Suprapubic skin (tissue), 4 donors: ENCODE measurements around the gene SLC40A1. TPM values are rescaled to one million over a fixed set of nuclear protein-coding genes. Genes with fewer than 3 reads are reported as not detected.

ENCODE experiments used
- DNase-seq, 2 donors: peaks; one replicate each; pipeline ENCODE4 v3.0.0-alpha.2; 2019; ENCODE audit warnings: low spot score in 2 of 2
- H3K27ac ChIP-seq: fragments of 200-600 bp; sonication (generic); one replicate; pipeline ENCODE4 v1.5.1; 2019
- H3K27me3 ChIP-seq: fragments of 200-600 bp; sonication (generic); one replicate; pipeline ENCODE4 v1.5.1; 2019
- H3K36me3 ChIP-seq: fragments of 200-600 bp; sonication (generic); one replicate; pipeline ENCODE4 v1.5.1; 2019
- H3K4me1 ChIP-seq: fragments of 200-600 bp; sonication (generic); one replicate; pipeline ENCODE4 v1.5.1; 2019
- H3K4me3 ChIP-seq: fragments of 200-600 bp; sonication (generic); one replicate; pipeline ENCODE4 v1.5.1; 2019; ENCODE audit warnings: mild to moderate bottlenecking
- H3K9me3 ChIP-seq: fragments of 200-600 bp; sonication (generic); one replicate; pipeline ENCODE4 v1.5.1; 2019
- CTCF ChIP-seq, 2 donors: fragments of 200-600 bp in 1 of 2; fragments of 450-650 bp in 1 of 2; sonication (generic) in 1 of 2; IDR thresholded peaks; one replicate each; pipeline ENCODE4 v1.5.1; 2016 to 2019; ENCODE audit warnings: antibody characterized with exemption in 2 of 2, mild to moderate bottlenecking in 1 of 2, moderate library complexity in 1 of 2
- EP300 ChIP-seq: sonication (generic); formaldehyde crosslinking; IDR thresholded peaks from one replicate; pipeline ENCODE4 v1.6.1; 2017; ENCODE audit warnings: antibody characterized with exemption
- POLR2A ChIP-seq, 2 donors: fragments of 450-650 bp; IDR thresholded peaks; one replicate each; pipeline ENCODE4 v1.6.1; 2017; ENCODE audit warnings: antibody characterized with exemption in 2 of 2, mild to moderate bottlenecking in 2 of 2, moderate library complexity in 2 of 2
- POLR2AphosphoS5 ChIP-seq, 3 donors: sonication (generic); formaldehyde crosslinking; IDR thresholded peaks; one replicate each; pipeline ENCODE4 v1.6.1; 2017; ENCODE audit warnings: antibody characterized with exemption in 3 of 3
- WGBS: methylation state at CpG from one replicate; pipeline ENCODE4 v1.1.5; 2018; 5-methylcytosine and 5-hydroxymethylcytosine counted together
- total RNA-seq, 4 donors: library from RNA; depleted of rRNA; stranded (reverse); fragments of >200 nt; gene quantifications; one replicate each; pipeline ENCODE4 v1.1.0, GENCODE V29; 2016

The SLC40A1 gene
- total RNA-seq, 4 donors from 2014 or later: 17.2 to 33.6 (median 19.6) TPM

GRCh38 chr2:189521699-189522434 is 58.7 kb downstream of the SLC40A1 start:
- Histone ChIP-seq H3K27ac (peak overlapping the region; percentile 34), H3K4me1 (peaks cover 13% of the 10 kb centered on the region), H3K9me3 (no peaks in the 10 kb centered on the region), H3K27me3 (no peaks in the 10 kb centered on the region), H3K36me3 (no peaks in the 10 kb centered on the region), H3K4me3 (no peak overlapping the region)
- no peak for TF ChIP-seq CTCF (IDR thresholded peaks at IDR 0.05)
- TF ChIP-seq EP300: no peak
- TF ChIP-seq POLR2AphosphoS5 (IDR thresholded peaks at IDR 0.05): no peak
- no peak for TF ChIP-seq POLR2A (IDR thresholded peaks at IDR 0.05)
- DNase-seq: no peak
- WGBS: 95% methylated on average over 2 of the region's 2 CpGs

- Histone ChIP-seq H3K9me3 (no peaks in the 10 kb centered on the region), H3K27ac (no peak overlapping the region), H3K4me1 (peaks cover 13% of the 10 kb centered on the region), H3K4me3 (no peak overlapping the region), H3K36me3 (no peaks in the 10 kb centered on the region), H3K27me3 (no peaks in the 10 kb centered on the region)
- 75% methylated on average over 6 of the region's 6 CpGs for WGBS
- DNase-seq: no peak
- TF ChIP-seq POLR2AphosphoS5 (IDR thresholded peaks at IDR 0.05): no peak
- TF ChIP-seq CTCF (IDR thresholded peaks at IDR 0.05): no peak
- TF ChIP-seq EP300: no peak
- no peak for TF ChIP-seq POLR2A (IDR thresholded peaks at IDR 0.05)
Observed at GRCh38 chr2:189519631-189520387, 60.8 kb downstream of the SLC40A1 start.

- Histone ChIP-seq H3K27ac (no peak overlapping the region), H3K9me3 (no peaks in the 10 kb centered on the region), H3K36me3 (no peaks in the 10 kb centered on the region), H3K4me3 (no peak overlapping the region), H3K27me3 (no peaks in the 10 kb centered on the region), H3K4me1 (peaks cover 13% of the 10 kb centered on the region)
- WGBS: 88% methylated on average over 6 of the region's 6 CpGs
- TF ChIP-seq EP300 (no peak), POLR2A (IDR thresholded peaks at IDR 0.05) (no peak), POLR2AphosphoS5 (IDR thresholded peaks at IDR 0.05) (no peak), CTCF (IDR thresholded peaks at IDR 0.05) (no peak)
- DNase-seq: no peak
Observed at GRCh38 chr2:189517847-189518535, 62.6 kb downstream of the SLC40A1 start.

GRCh38 chr2:189516546-189516945 is 64.0 kb downstream of the SLC40A1 start:
- Histone ChIP-seq H3K4me3 (no peak overlapping the region), H3K36me3 (no peaks in the 10 kb centered on the region), H3K27ac (no peak overlapping the region), H3K4me1 (peaks cover 5% of the 10 kb centered on the region), H3K27me3 (no peaks in the 10 kb centered on the region), H3K9me3 (no peaks in the 10 kb centered on the region)
- no peak for TF ChIP-seq POLR2AphosphoS5 (IDR thresholded peaks at IDR 0.05)
- no peak for TF ChIP-seq CTCF (IDR thresholded peaks at IDR 0.05)
- TF ChIP-seq POLR2A (IDR thresholded peaks at IDR 0.05): no peak
- no peak for TF ChIP-seq EP300
- 76% methylated on average over 3 of the region's 3 CpGs for WGBS
- no peak for DNase-seq

GRCh38 chr2:189515264-189515663 is 65.3 kb downstream of the SLC40A1 start:
- H3K9me3 ChIP-seq: no peaks in the 10 kb centered on the region
- TF ChIP-seq EP300: no peak
- TF ChIP-seq POLR2AphosphoS5 (IDR thresholded peaks at IDR 0.05): no peak
- no peak for TF ChIP-seq POLR2A (IDR thresholded peaks at IDR 0.05)
- no peak for TF ChIP-seq CTCF (IDR thresholded peaks at IDR 0.05)
- no peaks in the 10 kb centered on the region for H3K36me3 ChIP-seq
- H3K4me3 ChIP-seq: no peak overlapping the region
- H3K27me3 ChIP-seq: no peaks in the 10 kb centered on the region
- whole genome bisulfite sequencing: 57% methylated on average over 1 of the region's 1 CpG
- no peak overlapping the region for H3K27ac ChIP-seq
- DNase-seq: no peak
- no peaks in the 10 kb centered on the region for H3K4me1 ChIP-seq
